HG03045 (cell line): ENCODE measurements around the gene DDAH1.
A peak's percentile ranks its signal among the peaks of the same experiment; 100 is the strongest.

Source experiments
- ATAC-seq: cut with Tn5 transposase; IDR thresholded peaks from one replicate; pipeline ENCODE4 v1.9.1; 2021; ENCODE audit warnings: mild to moderate bottlenecking, moderate library complexity; ENCODE audit not compliant: unreplicated experiment

Gene DDAH1

GRCh38 chr1:85311818-85312217 lies 153.1 kb downstream of the DDAH1 start:
- ATAC-seq, result no peak

GRCh38 chr1:85308833-85309350 lies 156.1 kb downstream of the DDAH1 start:
- no peak for ATAC-seq

- peak; percentile 79 for ATAC-seq
Measured at GRCh38 chr1:85307987-85308832, 156.7 kb downstream of the DDAH1 start.

- no peak for ATAC-seq
Measured at GRCh38 chr1:85306236-85306635, 158.7 kb downstream of the DDAH1 start.

- no peak for ATAC-seq
Measured at GRCh38 chr1:85303440-85304162, 161.4 kb downstream of the DDAH1 start.

GRCh38 chr1:85300140-85300539 lies 164.8 kb downstream of the DDAH1 start:
- no peak for ATAC-seq

- ATAC-seq, result peak; percentile 96
Measured at GRCh38 chr1:85297855-85298629, 166.9 kb downstream of the DDAH1 start.

GRCh38 chr1:85297538-85297854 lies 167.5 kb downstream of the DDAH1 start:
- ATAC-seq, result no peak

- no peak for ATAC-seq
Measured at GRCh38 chr1:85296980-85297379, 168.0 kb downstream of the DDAH1 start.

GRCh38 chr1:85295654-85296053 lies 169.3 kb downstream of the DDAH1 start:
- ATAC-seq, result no peak

- ATAC-seq, result no peak
Measured at GRCh38 chr1:85295006-85295431, 169.9 kb downstream of the DDAH1 start.

- no peak for ATAC-seq
Measured at GRCh38 chr1:85290826-85291225, 174.1 kb downstream of the DDAH1 start.

- ATAC-seq, result peak; percentile 68
Measured at GRCh38 chr1:85289848-85290335, 175.1 kb downstream of the DDAH1 start.

GRCh38 chr1:85289207-85289847 lies 175.6 kb downstream of the DDAH1 start:
- peak; percentile 23 for ATAC-seq

- ATAC-seq, result no peak
Measured at GRCh38 chr1:85284202-85284601, 180.8 kb downstream of the DDAH1 start.

- ATAC-seq, result no peak
Measured at GRCh38 chr1:85283475-85284199, 181.3 kb downstream of the DDAH1 start.

GRCh38 chr1:85282424-85282823 lies 182.5 kb downstream of the DDAH1 start:
- ATAC-seq, result no peak

- no peak for ATAC-seq
Measured at GRCh38 chr1:85280636-85281035, 184.3 kb downstream of the DDAH1 start.

- ATAC-seq, result no peak
Measured at GRCh38 chr1:85279458-85280080, 185.4 kb downstream of the DDAH1 start.
